ENCODE data around the gene INTS14.

- no peak for TF ChIP-seq CTCF (IDR thresholded peaks at IDR 0.05)
- no peak for TF ChIP-seq ZFX (IDR thresholded peaks at IDR 0.05; ENCODE audit: borderline replicate concordance)
These were observed 19.8 kb upstream of the INTS14 start for GRCh38 chr15:65630760-65631159.

Data from 22Rv1 (cell line).